ENCODE results near the gene HAUS2. TPM values are rescaled to one million over a fixed set of nuclear protein-coding genes. Genes with fewer than 3 reads are reported as not detected.

Gene HAUS2
- total and polyA plus RNA-seq, 7 experiments from 2014 or later: 12.0 to 35.4 (median 19.1) TPM

DNA sequence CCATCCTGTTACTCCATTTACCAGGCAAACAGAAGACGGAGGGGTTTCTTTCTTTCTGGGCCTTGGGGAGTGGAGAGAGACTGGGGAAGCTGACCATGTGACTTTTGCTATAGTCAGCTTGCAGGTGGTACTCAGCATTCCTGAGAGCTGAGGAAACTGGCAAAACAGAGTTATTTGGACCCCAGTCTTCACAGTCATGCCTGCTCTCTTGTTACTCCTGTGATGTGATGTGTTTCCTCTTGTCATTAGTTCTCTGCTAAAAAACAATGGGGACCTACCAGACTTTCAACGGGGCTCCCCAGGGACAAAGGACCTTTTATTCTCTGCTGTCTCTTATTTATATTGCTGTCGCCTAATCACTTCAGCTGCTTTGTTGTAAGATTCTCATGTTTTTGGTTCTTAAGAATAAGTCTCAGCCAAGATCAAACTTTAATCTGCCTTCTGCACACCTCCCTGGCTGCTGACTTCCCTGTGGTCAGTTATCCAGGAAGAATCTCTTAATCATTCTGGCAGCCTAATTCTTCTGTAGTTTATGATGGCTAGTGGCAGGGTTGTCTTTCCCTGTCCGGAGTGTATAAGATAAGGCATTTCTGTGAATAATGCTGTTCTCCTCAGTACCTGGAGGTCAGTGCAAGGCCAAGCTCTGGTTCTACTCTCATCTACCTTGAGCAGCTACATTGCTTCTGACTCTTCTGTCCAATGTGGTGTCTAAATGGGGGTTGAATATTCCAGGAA lies 35.6 kb downstream of the HAUS2 start:
- intact Hi-C loops (cut with micrococcal nuclease): loop anchor here in 1 of 2 donors (1.0 kb wide), 1 partner anchor 9 kb away; the partner anchor contains the start of gene STARD9
- Mint-ChIP-seq H3K27ac (peak overlapping the region in 1 of 9 donors; percentile 48), H3K4me3 (no peak overlapping the region), H3K36me3 (peaks cover 0 to 12% (median 0%) of the 10 kb centered on the region in 5 donors), H3K9me3 (no peaks in the 10 kb centered on the region), H3K4me1 (peaks cover 12 to 41% (median 32%) of the 10 kb centered on the region in 7 donors), H3K27me3 (peaks cover 0 to 11% (median 0%) of the 10 kb centered on the region in 5 donors)
- Histone ChIP-seq H3K4me3 (ENCODE audit: low read length) (no peak overlapping the region), H3K27me3 (ENCODE audit: control insufficient read depth in 2 of 2, insufficient read depth in 2 of 2, low read length in 2 of 2) (no peaks in the 10 kb centered on the region), H3K9me3 (ENCODE audit: control insufficient read depth in 2 of 3, low read length in 3 of 3) (no peaks in the 10 kb centered on the region), H3K27ac (ENCODE audit: low read depth, low read length) (no peak overlapping the region), H3K36me3 (ENCODE audit: control insufficient read depth in 2 of 3, insufficient read depth in 3 of 3, low read length in 3 of 3) (no peaks in the 10 kb centered on the region), H3K4me1 (ENCODE audit: control insufficient read depth in 2 of 2, insufficient read depth in 2 of 2, low read length in 2 of 2) (peaks cover 6 to 7% of the 10 kb centered on the region in 2 donors)
- ChIA-PET CTCF (interaction anchor here (0.6 to 1.0 kb wide), 2 partner anchors 46 to 67 kb away, joined by 3 read pairs; no protein-coding TSS in a partner anchor), POLR2A (interaction anchor here (0.7 to 2.2 kb wide), 4 partner anchors 8 to 35 kb away, joined by 4 to 9 read pairs (median 5); partner anchors contain the start of genes HAUS2, LRRC57 and STARD9)
- DNase-seq: no peak
- ATAC-seq: no peak

GRCh38 chr15:42590619-42591237 lies 42.1 kb downstream of the HAUS2 start:
- Histone ChIP-seq H3K27me3 (ENCODE audit: control insufficient read depth in 2 of 2, insufficient read depth in 2 of 2, low read length in 2 of 2) (no peaks in the 10 kb centered on the region), H3K4me1 (ENCODE audit: control insufficient read depth in 2 of 2, insufficient read depth in 2 of 2, low read length in 2 of 2) (no peaks in the 10 kb centered on the region), H3K4me3 (ENCODE audit: low read length) (no peak overlapping the region), H3K9me3 (ENCODE audit: control insufficient read depth in 2 of 3, low read length in 3 of 3) (no peaks in the 10 kb centered on the region), H3K36me3 (ENCODE audit: control insufficient read depth in 2 of 3, insufficient read depth in 3 of 3, low read length in 3 of 3) (no peaks in the 10 kb centered on the region), H3K27ac (ENCODE audit: low read depth, low read length) (no peak overlapping the region)
- Mint-ChIP-seq H3K4me3 (no peak overlapping the region), H3K27ac (no peak overlapping the region), H3K9me3 (no peaks in the 10 kb centered on the region), H3K4me1 (peaks cover 0 to 2% (median 0%) of the 10 kb centered on the region in 7 donors), H3K27me3 (no peaks in the 10 kb centered on the region), H3K36me3 (peaks cover 0 to 12% (median 3%) of the 10 kb centered on the region in 5 donors)
- ChIA-PET CTCF (interaction anchor here (0.7 kb wide), 1 partner anchor 132 kb away, joined by 5 read pairs; no protein-coding TSS in a partner anchor), POLR2A (interaction anchor here (1.1 to 1.2 kb wide), 2 partner anchors 7 to 63 kb away, joined by 3 read pairs; no protein-coding TSS in a partner anchor)
- ATAC-seq (no peak), DNase-seq (no peak)
- intact Hi-C loops (cut with micrococcal nuclease): no loop called here

GRCh38 chr15:42591238-42591934 lies 42.7 kb downstream of the HAUS2 start:
- no peak for ATAC-seq

GRCh38 chr15:42592716-42593115 lies 44.1 kb downstream of the HAUS2 start:
- ChIA-PET CTCF (interaction anchor here (0.9 kb wide), 1 partner anchor 10 kb away, joined by 3 read pairs; no protein-coding TSS in a partner anchor), POLR2A (interaction anchor here (1.1 kb wide), 1 partner anchor 10 kb away, joined by 5 read pairs; no protein-coding TSS in a partner anchor)
- H3K4me3 Mint-ChIP-seq: no peak overlapping the region
- Histone ChIP-seq H3K27me3 (ENCODE audit: control insufficient read depth in 2 of 2, insufficient read depth in 2 of 2, low read length in 2 of 2) (no peaks in the 10 kb centered on the region), H3K4me1 (ENCODE audit: control insufficient read depth in 2 of 2, insufficient read depth in 2 of 2, low read length in 2 of 2) (no peaks in the 10 kb centered on the region), H3K27ac (ENCODE audit: low read depth, low read length) (no peak overlapping the region), H3K4me3 (ENCODE audit: low read length) (no peak overlapping the region), H3K36me3 (ENCODE audit: control insufficient read depth in 2 of 3, insufficient read depth in 3 of 3, low read length in 3 of 3) (no peaks in the 10 kb centered on the region), H3K9me3 (ENCODE audit: control insufficient read depth in 2 of 3, low read length in 3 of 3) (no peaks in the 10 kb centered on the region)
- DNase-seq (no peak), ATAC-seq (no peak)
- H3K27ac Mint-ChIP-seq: no peak overlapping the region
- H3K27me3 Mint-ChIP-seq: no peaks in the 10 kb centered on the region
- peaks cover 0 to 9% (median 0%) of the 10 kb centered on the region in 5 donors for H3K36me3 Mint-ChIP-seq
- peaks cover 0 to 2% (median 0%) of the 10 kb centered on the region in 7 donors for H3K4me1 Mint-ChIP-seq
- intact Hi-C loops (cut with micrococcal nuclease): no loop called here
- no peaks in the 10 kb centered on the region for H3K9me3 Mint-ChIP-seq

More at GRCh38 chr15:42591238-42591934, 42.7 kb downstream of the HAUS2 start:
- H3K9me3 Mint-ChIP-seq: no peaks in the 10 kb centered on the region
- H3K36me3 Mint-ChIP-seq: peaks cover 0 to 9% (median 0%) of the 10 kb centered on the region in 5 donors
- ChIA-PET POLR2A (interaction anchor here (0.7 to 1.2 kb wide), 4 partner anchors 8 to 167 kb away, joined by 3 to 4 read pairs (median 3); no protein-coding TSS in a partner anchor), CTCF (interaction anchor here (0.7 kb wide), 1 partner anchor 133 kb away, joined by 5 read pairs; no protein-coding TSS in a partner anchor)
- intact Hi-C loops (cut with micrococcal nuclease): no loop called here
- Histone ChIP-seq H3K4me3 (ENCODE audit: low read length) (no peak overlapping the region), H3K36me3 (ENCODE audit: control insufficient read depth in 2 of 3, insufficient read depth in 3 of 3, low read length in 3 of 3) (no peaks in the 10 kb centered on the region), H3K9me3 (ENCODE audit: control insufficient read depth in 2 of 3, low read length in 3 of 3) (no peaks in the 10 kb centered on the region), H3K4me1 (ENCODE audit: control insufficient read depth in 2 of 2, insufficient read depth in 2 of 2, low read length in 2 of 2) (no peaks in the 10 kb centered on the region), H3K27me3 (ENCODE audit: control insufficient read depth in 2 of 2, insufficient read depth in 2 of 2, low read length in 2 of 2) (no peaks in the 10 kb centered on the region), H3K27ac (ENCODE audit: low read depth, low read length) (no peak overlapping the region)
- H3K4me3 Mint-ChIP-seq: no peak overlapping the region
- no peak overlapping the region for H3K27ac Mint-ChIP-seq
- H3K4me1 Mint-ChIP-seq: peaks cover 0 to 2% (median 0%) of the 10 kb centered on the region in 7 donors
- H3K27me3 Mint-ChIP-seq: no peaks in the 10 kb centered on the region
- DNase-seq: no peak

- Mint-ChIP-seq H3K4me1 (peaks cover 0 to 2% (median 0%) of the 10 kb centered on the region in 7 donors), H3K36me3 (peaks cover 0 to 9% (median 0%) of the 10 kb centered on the region in 5 donors), H3K27ac (no peak overlapping the region), H3K9me3 (no peaks in the 10 kb centered on the region), H3K27me3 (no peaks in the 10 kb centered on the region), H3K4me3 (no peak overlapping the region)
- H3K36me3 ChIP-seq (ENCODE audit: control insufficient read depth in 2 of 3, insufficient read depth in 3 of 3, low read length in 3 of 3): no peaks in the 10 kb centered on the region
- POLR2A ChIA-PET: interaction anchor here (1.1 kb wide), 1 partner anchor 11 kb away, joined by 5 read pairs; no protein-coding TSS in a partner anchor
- DNase-seq: no peak
- no peaks in the 10 kb centered on the region for H3K27me3 ChIP-seq (ENCODE audit: control insufficient read depth in 2 of 2, insufficient read depth in 2 of 2, low read length in 2 of 2)
- CTCF ChIA-PET: interaction anchor here (0.6 to 0.9 kb wide), 2 partner anchors 10 to 470 kb away, joined by 3 read pairs; no protein-coding TSS in a partner anchor
- ATAC-seq: no peak
- no peak overlapping the region for H3K27ac ChIP-seq (ENCODE audit: low read depth, low read length)
- intact Hi-C loops (cut with micrococcal nuclease): no loop called here
- no peaks in the 10 kb centered on the region for H3K4me1 ChIP-seq (ENCODE audit: control insufficient read depth in 2 of 2, insufficient read depth in 2 of 2, low read length in 2 of 2)
- no peaks in the 10 kb centered on the region for H3K9me3 ChIP-seq (ENCODE audit: control insufficient read depth in 2 of 3, low read length in 3 of 3)
- H3K4me3 ChIP-seq (ENCODE audit: low read length): no peak overlapping the region
Measured at GRCh38 chr15:42593143-42593542, 44.5 kb downstream of the HAUS2 start.

DNA sequence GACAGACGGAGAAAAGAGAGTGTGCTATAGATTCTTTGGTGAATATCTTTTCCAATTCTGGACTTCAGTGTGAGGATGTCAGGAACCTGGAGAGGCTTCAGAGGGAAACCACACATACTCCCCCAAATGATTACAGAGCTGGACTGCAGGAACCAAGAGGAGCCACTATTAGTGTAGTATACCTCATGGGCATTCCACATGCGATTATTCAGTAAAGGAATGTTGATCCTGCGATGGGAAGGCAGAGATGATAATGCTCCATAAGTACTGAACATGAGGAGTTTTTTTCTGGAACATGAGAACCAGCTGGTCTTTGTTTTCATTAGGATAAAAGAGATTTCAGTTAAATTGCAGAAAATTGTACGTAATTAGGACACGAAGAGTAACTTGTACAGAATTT lies 45.5 kb downstream of the HAUS2 start:
- Mint-ChIP-seq H3K27ac (no peak overlapping the region), H3K36me3 (peaks cover 0 to 9% (median 0%) of the 10 kb centered on the region in 5 donors), H3K9me3 (no peaks in the 10 kb centered on the region), H3K4me3 (no peak overlapping the region), H3K4me1 (peaks cover 0 to 2% (median 0%) of the 10 kb centered on the region in 7 donors), H3K27me3 (no peaks in the 10 kb centered on the region)
- H3K27me3 ChIP-seq (ENCODE audit: control insufficient read depth in 2 of 2, insufficient read depth in 2 of 2, low read length in 2 of 2): no peaks in the 10 kb centered on the region
- H3K4me3 ChIP-seq (ENCODE audit: low read length): no peak overlapping the region
- ChIA-PET POLR2A (no interaction called here), CTCF (no interaction called here)
- ATAC-seq (no peak), DNase-seq (no peak)
- H3K4me1 ChIP-seq (ENCODE audit: control insufficient read depth in 2 of 2, insufficient read depth in 2 of 2, low read length in 2 of 2): no peaks in the 10 kb centered on the region
- no peak overlapping the region for H3K27ac ChIP-seq (ENCODE audit: low read depth, low read length)
- no peaks in the 10 kb centered on the region for H3K36me3 ChIP-seq (ENCODE audit: control insufficient read depth in 2 of 3, insufficient read depth in 3 of 3, low read length in 3 of 3)
- H3K9me3 ChIP-seq (ENCODE audit: control insufficient read depth in 2 of 3, low read length in 3 of 3): no peaks in the 10 kb centered on the region
- intact Hi-C loops (cut with micrococcal nuclease): no loop called here
